Cardiac septum (tissue), 1 donor: ENCODE measurements around the gene MYBPC1. TPM values are rescaled to one million over a fixed set of nuclear protein-coding genes. Genes with fewer than 3 reads are reported as not detected.

Experiments
- DNase-seq: peaks from one replicate; pipeline ENCODE4 v3.0.0-alpha.2; 2020; ENCODE audit warnings: low spot score
- intact Hi-C: fragments of 100-400 bp; cut with DNase I; formaldehyde crosslinking; loops from one replicate; pipeline ENCODE4 v1.14.0; 2022
- total RNA-seq: library from RNA; stranded (reverse); fragmentation: NEBNext Ultra II Directional; extraction: Animal tissue kit (Norgen Biotek cat#: 25700); gene quantifications from one replicate; pipeline ENCODE4 v1.2.1, GENCODE V29; 2021
- donor health status: DM: no; HTN: no; CAD: no.

Gene MYBPC1
- total RNA-seq, 1 donor from 2014 or later: 3.1 TPM

- intact Hi-C loops: no loop called here
- no peak for DNase-seq
Observed at GRCh38 chr12:101596172-101596571, 1.4 kb downstream of the MYBPC1 start.

DNA sequence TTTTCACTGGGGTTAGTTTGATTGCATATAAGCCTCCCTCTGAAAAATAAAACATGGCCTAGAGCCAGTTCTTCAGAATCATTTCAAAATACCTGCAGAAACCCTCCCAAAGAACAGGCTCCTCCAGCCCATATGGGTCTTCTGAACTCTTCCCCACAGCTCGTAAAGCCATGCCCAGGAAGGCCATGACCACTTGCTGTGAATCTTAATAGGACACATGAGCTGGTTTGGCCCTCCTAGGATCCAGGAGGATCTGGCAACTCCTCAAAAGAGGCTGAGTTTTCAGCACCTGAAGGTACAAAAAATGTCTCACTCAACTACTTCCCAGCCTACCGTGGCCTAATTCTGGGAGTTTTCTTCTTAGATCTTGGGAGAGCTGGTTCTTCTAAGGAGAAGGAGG is 2.4 kb downstream of the MYBPC1 start:
- intact Hi-C loops: no loop called here
- DNase-seq: no peak

- no peak for DNase-seq
- intact Hi-C loops: no loop called here
Observed at GRCh38 chr12:101598483-101598882, 3.7 kb downstream of the MYBPC1 start.

DNA sequence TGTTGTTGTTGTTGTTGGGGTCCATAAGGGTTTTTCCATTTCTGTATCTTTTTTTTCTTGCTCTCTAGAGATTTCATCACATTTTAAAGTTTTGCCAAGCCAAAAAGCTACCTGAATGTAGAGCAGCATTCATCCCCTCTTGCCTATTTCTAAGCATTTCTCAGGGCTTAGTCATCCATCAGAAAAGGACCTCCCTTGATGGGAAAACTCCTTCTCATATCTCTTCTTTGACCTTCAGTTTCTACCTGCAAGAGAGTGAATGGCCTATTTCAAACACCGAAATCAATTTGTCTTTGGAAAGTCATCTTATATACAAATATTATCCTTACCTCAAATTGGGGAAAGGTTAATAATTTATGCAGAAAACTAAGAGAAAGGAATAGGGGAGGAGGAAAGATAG is 4.5 kb downstream of the MYBPC1 start:
- intact Hi-C loops: no loop called here
- DNase-seq: no peak

- DNase-seq: no peak
- intact Hi-C loops: no loop called here
Observed at GRCh38 chr12:101599771-101600484, 5.2 kb downstream of the MYBPC1 start.

- intact Hi-C loops: no loop called here
- DNase-seq: no peak
Observed at GRCh38 chr12:101604132-101604531, 9.4 kb downstream of the MYBPC1 start.

- intact Hi-C loops: no loop called here
- no peak for DNase-seq
Observed at GRCh38 chr12:101607894-101608293, 13.1 kb downstream of the MYBPC1 start.

DNA sequence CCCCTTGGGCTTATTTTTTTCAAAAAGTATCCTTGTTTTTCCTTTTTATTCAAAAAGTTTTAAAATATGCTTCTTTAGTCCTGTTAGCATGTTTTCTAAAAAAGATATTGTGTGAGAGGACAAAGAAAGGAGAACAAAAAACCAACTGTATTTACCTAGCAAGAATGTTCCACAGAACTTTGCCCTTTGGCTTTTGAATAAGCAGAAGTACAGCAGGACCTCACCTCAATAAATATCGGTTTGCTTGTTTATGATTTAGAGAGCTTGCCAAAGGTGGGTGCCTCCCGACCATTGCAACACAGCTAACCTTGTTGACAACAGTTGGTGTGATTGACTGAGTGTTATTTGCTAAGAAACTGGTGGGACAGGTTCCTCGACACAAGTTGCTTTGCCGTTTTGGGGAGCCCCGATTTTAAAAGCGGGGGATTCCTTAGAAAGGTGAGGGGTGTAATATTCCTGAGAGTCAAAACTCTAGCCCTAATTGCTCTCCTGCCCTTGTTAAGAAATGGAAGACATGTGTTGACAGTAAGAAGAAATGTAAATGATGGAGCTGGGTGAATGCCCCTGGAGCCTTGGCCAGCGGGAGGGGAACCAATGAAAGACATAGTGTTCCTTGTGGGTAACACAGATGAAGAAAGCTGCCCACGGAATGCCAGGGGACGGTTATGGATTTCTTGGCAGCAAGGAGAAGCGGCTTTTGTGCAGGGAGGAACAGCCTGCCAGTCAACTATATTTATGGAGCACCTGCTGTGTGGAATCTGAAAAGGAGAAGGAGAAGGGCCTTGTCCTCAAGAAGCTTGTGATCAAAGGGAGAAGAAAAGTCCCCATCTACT is 13.7 kb downstream of the MYBPC1 start:
- no peak for DNase-seq
- intact Hi-C loops: no loop called here

DNA sequence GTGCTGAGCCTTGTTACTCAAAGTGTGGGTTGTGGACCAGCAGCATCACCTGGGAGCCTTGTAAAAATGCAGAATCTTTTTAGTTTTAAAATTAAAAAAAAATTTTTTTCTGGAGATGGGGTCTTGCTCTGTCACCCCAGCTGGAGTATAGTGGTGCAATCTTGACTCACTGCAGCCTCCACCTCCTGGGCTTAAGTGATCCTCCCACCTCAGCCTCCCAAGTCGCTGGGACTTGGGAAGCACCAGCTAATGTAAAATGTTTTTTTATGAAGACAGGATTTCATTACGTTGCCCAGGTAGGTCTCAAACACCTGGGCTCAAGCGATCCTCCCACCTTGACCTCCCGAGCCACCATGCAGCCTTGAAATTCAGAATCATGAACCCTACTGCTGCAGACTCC is 14.4 kb downstream of the MYBPC1 start:
- intact Hi-C loops: no loop called here
- DNase-seq: no peak

GRCh38 chr12:101612160-101612916 is 17.6 kb downstream of the MYBPC1 start:
- intact Hi-C loops: no loop called here

DNA sequence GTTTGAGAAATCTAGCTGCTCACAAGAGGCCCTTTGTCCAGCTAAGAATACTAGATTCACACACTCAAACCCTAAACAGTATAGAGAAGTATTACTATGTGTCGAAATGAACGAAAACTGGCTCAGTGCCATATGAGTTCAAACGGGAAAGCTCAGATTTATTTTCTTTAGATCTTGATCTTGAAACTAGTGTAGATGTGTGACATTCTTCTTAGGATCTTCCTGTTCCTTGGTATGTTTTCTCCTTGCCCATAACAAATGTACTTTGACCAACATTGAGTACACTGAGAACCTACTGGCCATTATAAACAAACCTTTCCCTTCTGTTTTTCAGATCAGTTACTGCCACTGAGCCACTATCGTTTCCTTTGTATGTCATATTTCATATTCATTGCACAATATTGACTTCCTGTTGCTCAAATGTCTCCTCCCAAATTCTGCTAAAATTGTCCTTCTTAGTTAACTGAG is 21.3 kb downstream of the MYBPC1 start:
- DNase-seq: no peak
- intact Hi-C loops: no loop called here

More at GRCh38 chr12:101612160-101612916, 17.6 kb downstream of the MYBPC1 start:
- DNase-seq: no peak

- DNase-seq: no peak
- intact Hi-C loops: no loop called here
Observed at GRCh38 chr12:101619026-101619786, 24.4 kb downstream of the MYBPC1 start.

GRCh38 chr12:101619858-101620761 is 25.3 kb downstream of the MYBPC1 start:
- intact Hi-C loops: no loop called here
- no peak for DNase-seq

DNA sequence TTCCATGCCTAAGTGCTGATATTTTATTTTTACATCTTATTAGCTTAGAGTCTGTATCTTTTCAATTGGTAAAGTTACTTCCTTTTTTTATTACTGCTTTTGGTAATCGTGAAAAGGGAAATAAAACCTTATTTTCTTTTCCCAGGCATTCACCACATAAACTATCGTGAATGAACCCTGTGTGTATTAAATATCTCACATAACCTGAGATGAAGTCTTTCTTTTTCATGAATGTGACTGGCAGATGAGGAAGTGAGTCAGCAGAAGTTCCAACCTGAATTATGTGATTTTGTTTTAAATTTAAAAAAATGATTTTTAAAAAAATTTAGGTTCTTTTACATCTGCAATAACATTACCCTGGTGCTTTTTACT is 26.0 kb downstream of the MYBPC1 start:
- no peak for DNase-seq
- intact Hi-C loops: no loop called here

GRCh38 chr12:101628676-101629075 is 33.9 kb downstream of the MYBPC1 start:
- intact Hi-C loops: no loop called here
- no peak for DNase-seq

DNA sequence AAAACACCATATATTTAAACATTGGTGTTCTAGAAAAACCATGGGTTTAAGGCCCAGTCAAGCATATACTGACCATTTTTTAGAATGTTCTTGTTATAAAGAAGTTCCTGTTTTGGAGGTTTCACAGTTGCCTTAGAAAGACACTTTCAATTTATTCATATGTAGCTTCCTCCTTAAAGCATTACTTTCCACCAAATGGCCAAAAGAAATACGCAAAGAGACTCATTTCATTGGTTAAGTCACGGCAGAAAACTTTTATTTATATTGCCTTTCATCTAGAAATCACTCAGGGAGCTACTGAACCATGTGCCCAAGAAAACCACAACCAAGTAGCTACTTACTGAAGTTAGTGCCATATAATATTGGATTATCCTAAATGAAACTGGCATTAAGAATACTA is 40.0 kb downstream of the MYBPC1 start:
- intact Hi-C loops: no loop called here
- no peak for DNase-seq

DNA sequence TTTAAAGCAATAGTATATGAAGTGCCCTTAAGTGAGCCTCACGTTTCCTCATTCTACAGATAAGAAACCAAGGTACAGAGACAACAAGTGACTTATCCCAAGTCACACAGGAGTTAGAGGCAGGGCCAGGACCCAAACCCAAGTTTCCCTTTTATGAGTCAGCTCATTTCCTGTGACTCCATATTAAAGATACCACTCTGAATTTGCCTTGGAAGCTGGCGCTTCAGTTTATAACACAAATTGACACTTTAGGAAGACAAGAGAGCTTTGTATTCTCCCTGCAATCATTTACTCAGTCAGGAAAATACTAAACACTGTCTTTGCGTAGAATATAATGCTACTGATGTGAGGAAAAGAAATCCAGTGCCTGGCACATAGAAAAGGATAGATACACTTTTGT is 43.2 kb downstream of the MYBPC1 start:
- DNase-seq: no peak
- intact Hi-C loops: no loop called here
